Spleen (tissue), 7 donors: ENCODE measurements around the gene PPP2R5E.

Source experiments
- CTCF ChIP-seq, 11 experiments: fragments of 200-600 bp in 7 of 11; fragments of 450-650 bp in 4 of 11; sonication (generic) in 4 of 11; IDR thresholded peaks in 8 of 11; conservative IDR thresholded peaks in 3 of 11; 1 replicate in 7 of 11; 2 replicates in 4 of 11; pipeline versions ENCODE4 v1.4.0 to v1.8.0; 2016 to 2021; ENCODE audit warnings: antibody characterized with exemption in 11 of 11, inconsistent platforms in 4 of 11, mild to moderate bottlenecking in 1 of 11
- POLR2A ChIP-seq, 3 donors: fragments of 450-650 bp; IDR thresholded peaks; one replicate each; pipeline ENCODE4 v1.5.1; 2017; ENCODE audit warnings: antibody characterized with exemption in 3 of 3, mild to moderate bottlenecking in 1 of 3
- POLR2AphosphoS5 ChIP-seq, 3 donors: sonication (generic); formaldehyde crosslinking; IDR thresholded peaks; one replicate each; pipeline ENCODE4 v1.5.1; 2017; ENCODE audit warnings: antibody characterized with exemption in 3 of 3
- donor health status: DM: no; HTN: no; CAD: no; lungs with moderate emphysema.
- donor health status: DM: no; HTN: no; CAD: no.
- donor health status: DM: no; HTN: no; CAD: no.

GRCh38 chr14:63565448-63565847 lies 22.3 kb upstream of the PPP2R5E start:
- TF ChIP-seq CTCF (IDR thresholded peaks at IDR 0.05 in 8 of 11, conservative IDR thresholded peaks at IDR 0.05 in 3 of 11) (no peak), POLR2AphosphoS5 (IDR thresholded peaks at IDR 0.05) (no peak), POLR2A (IDR thresholded peaks at IDR 0.05) (no peak)
